GM12878 (cell line): ENCODE results near the gene CLDN17. TPM values are rescaled to one million over a fixed set of nuclear protein-coding genes. Genes with fewer than 3 reads are reported as not detected.

Experiments
- ATAC-seq: fragments of 200-7000 bp; cut with Tn5 transposase; 3 replicates; pipeline ENCODE4 v1.9.1; 2020; ENCODE audit warnings: mild to moderate bottlenecking, moderate library complexity
- BruUV-seq: library from RNA; stranded (reverse); fragments of 400-500 nt; replicated peaks from 2 replicates; lab custom pipeline; 2021; lab: Mats Ljungman, UMichigan
- CTCF ChIA-PET: fragments of 300-600 bp; sonication (Branson Sonifier 250); formaldehyde crosslinking; extraction: SDS; loops from one replicate; lab custom pipeline; 2021; ENCODE audit warnings: inconsistent platforms; lab: Yijun Ruan, JAX
- POLR2A ChIA-PET: fragments of 350-600 bp; formaldehyde crosslinking; extraction: SDS; loops from one replicate; lab custom pipeline; 2021; ENCODE audit warnings: inconsistent platforms; lab: Charles Lee
- RAD21 ChIA-PET: fragments of 300-600 bp; sonication (Branson Sonifier 250); formaldehyde crosslinking; loops from one replicate; lab custom pipeline; 2023; ENCODE audit warnings: antibody characterized with exemption; ENCODE audit not compliant: unreplicated experiment; lab: Charles Lee
- SMC1A ChIA-PET: fragments of 300-600 bp; sonication (Branson Sonifier 250); formaldehyde crosslinking; loops from one replicate; lab custom pipeline; 2023; ENCODE audit not compliant: unreplicated experiment, uncharacterized antibody; lab: Charles Lee
- DNase-seq: peaks from one replicate; pipeline ENCODE4 v3.0.0-alpha.2; 2011; ENCODE audit warnings: low read depth, low spot score
- FAIRE-seq: peaks from 3 replicates; lab custom pipeline; 2011; peaks lifted over from hg19 to GRCh38; lab: Jason Lieb, UNC
- H2AFZ ChIP-seq: 2 replicates; pipeline ENCODE4 v1.6.0; 2011; ENCODE audit warnings: low read depth, low read length, control low read depth; ENCODE audit not compliant: control insufficient read depth
- H3K27ac ChIP-seq: 2 replicates; pipeline ENCODE4 v1.5.1; 2011; ENCODE audit warnings: control low read depth; ENCODE audit not compliant: control insufficient read depth, insufficient read depth
- H3K27me3 ChIP-seq, 2 experiments: replicated peaks in 1 of 2; 2 replicates each; pipeline versions ENCODE4 v1.6.0 to v1.6.1; 2011; ENCODE audit warnings: low read length in 1 of 2; ENCODE audit not compliant: control insufficient read depth in 2 of 2, insufficient read depth in 2 of 2
- H3K36me3 ChIP-seq, 2 experiments: 2 replicates each; pipeline ENCODE4 v1.5.1; 2011; ENCODE audit warnings: low read length in 1 of 2; ENCODE audit not compliant: control insufficient read depth in 2 of 2, insufficient read depth in 2 of 2
- H3K4me1 ChIP-seq: 2 replicates; pipeline ENCODE4 v1.6.1; 2011; ENCODE audit warnings: mild to moderate bottlenecking, low read length, moderate library complexity, mixed read lengths; ENCODE audit not compliant: control insufficient read depth, insufficient read depth
- H3K4me2 ChIP-seq: 2 replicates; pipeline ENCODE4 v1.6.0; 2011; ENCODE audit warnings: control low read depth; ENCODE audit not compliant: control insufficient read depth, insufficient read depth
- H3K4me3 ChIP-seq: fragments of 200-600 bp; sonication (generic); 2 replicates; pipeline ENCODE4 v1.5.1; 2016
- H3K79me2 ChIP-seq: 2 replicates; pipeline ENCODE4 v1.6.0; 2011; ENCODE audit warnings: low read length; ENCODE audit not compliant: control insufficient read depth, insufficient read depth
- H3K9ac ChIP-seq: 2 replicates; pipeline ENCODE4 v1.8.0; 2011; ENCODE audit warnings: low read length, control low read depth, mixed read lengths; ENCODE audit not compliant: control insufficient read depth, insufficient read depth
- H3K9me3 ChIP-seq: replicated peaks from 3 replicates; pipeline ENCODE4 v1.5.1; 2011; ENCODE audit warnings: mild to moderate bottlenecking, low read length; ENCODE audit not compliant: control insufficient read depth, insufficient read depth
- H4K20me1 ChIP-seq: 2 replicates; pipeline ENCODE4 v1.6.0; 2011; ENCODE audit not compliant: control insufficient read depth, insufficient read depth
- ESRRA ChIP-seq: IDR thresholded peaks from 2 replicates; pipeline ENCODE4 v1.6.1; 2012; ENCODE audit warnings: mild to moderate bottlenecking, low read length, improper control_type of control experiment
- GABPA ChIP-seq: IDR thresholded peaks from 2 replicates; pipeline ENCODE4 v1.6.1; 2014; ENCODE audit warnings: antibody characterized with exemption, low read depth, mild to moderate bottlenecking, inconsistent platforms
- IRF5 ChIP-seq: fragments of 450-650 bp; IDR thresholded peaks from 2 replicates; pipeline ENCODE4 v1.6.1; 2017; ENCODE audit warnings: borderline replicate concordance
- MTA2 ChIP-seq: fragments of 450-650 bp; IDR thresholded peaks from 2 replicates; pipeline ENCODE4 v1.6.1; 2016; ENCODE audit warnings: low read depth, mild to moderate bottlenecking, moderate library complexity
- MXI1 ChIP-seq: fragments of 150-350 bp; IDR thresholded peaks from 2 replicates; pipeline ENCODE4 v1.6.1; 2011; ENCODE audit warnings: low read depth, mild to moderate bottlenecking, inconsistent platforms, low read length, improper control_type of control experiment
- NR2F1 ChIP-seq: fragments of 450-650 bp; conservative IDR thresholded peaks from 2 replicates; pipeline ENCODE4 v1.6.1; 2017; ENCODE audit warnings: mild to moderate bottlenecking
- POLR2AphosphoS2 ChIP-seq: IDR thresholded peaks from 2 replicates; pipeline ENCODE4 v1.6.1; 2011; ENCODE audit warnings: low read depth, mild to moderate bottlenecking, low read length, improper control_type of control experiment, moderate library complexity
- RELB ChIP-seq: fragments of 450-650 bp; IDR thresholded peaks from 2 replicates; pipeline ENCODE4 v1.6.1; 2017; ENCODE audit warnings: low read depth, mild to moderate bottlenecking, moderate library complexity
- SRF ChIP-seq, 2 experiments: IDR thresholded peaks; 2 replicates each; pipeline ENCODE4 v1.6.1; 2011; ENCODE audit warnings: low read depth in 2 of 2, low read length in 2 of 2, mild to moderate bottlenecking in 1 of 2, moderate library complexity in 1 of 2
- WGBS: methylation state at CpG from one replicate; pipeline ENCODE4 v1.1.6; 2016; ENCODE audit warnings: low lambda C conversion rate; ENCODE audit not compliant: insufficient replicate concordance, insufficient coverage; ENCODE audit errors: missing lambda C conversion rate; 5-methylcytosine and 5-hydroxymethylcytosine counted together
- in situ Hi-C: fragments of 300-500 bp; cut with MboI; formaldehyde crosslinking; loops from 9 replicates; pipeline ENCODE4 v1.14.3; 2018; ENCODE audit warnings: mixed read lengths
- intact Hi-C: fragments of 100-400 bp; cut with micrococcal nuclease; formaldehyde crosslinking; loops from one replicate; pipeline ENCODE4 v1.14.2; 2022; ENCODE audit not compliant: unreplicated experiment
- polyA plus RNA-seq, 11 experiments: library from polyadenylated mRNA; depleted of rRNA in 4 of 11; unstranded in 6 of 11; stranded (reverse) in 5 of 11; fragments of >200 nt; fragmentation: Nextera tagmentation in 4 of 11; fragmentation: Illumina TruSeq in 1 of 11; extraction: Ambion mirVana in 4 of 11; extraction: Trizol in 1 of 11; gene quantifications; 1 replicate in 1 of 11; 2 replicates in 10 of 11; pipeline versions ENCODE4 v1.2.1 to v1.2.3, GENCODE V29; 2011 to 2016; ENCODE audit warnings: inconsistent platforms in 2 of 11, missing spikeins in 2 of 11, low read depth in 1 of 11
- total RNA-seq, 4 experiments: library from RNA; depleted of rRNA in 3 of 4; stranded (reverse); fragments of >200 nt in 3 of 4; fragmentation: Illumina TruSeq in 1 of 4; extraction: Trizol in 1 of 4; gene quantifications; 2 replicates each; pipeline versions ENCODE4 v1.2.1 to v1.2.3, GENCODE V29; 2013 to 2021

The CLDN17 gene
- total and polyA plus RNA-seq, 10 of the 15 experiments (the other 5 are each of a cell fraction or from before 2014, with no cell fraction given) = not detected

- H3K27ac ChIP-seq = no peak overlapping the region
- 6% methylated on average over 2 of the region's 2 CpGs for WGBS
- H3K27me3 ChIP-seq = no peaks in the 10 kb centered on the region
- H3K9me3 ChIP-seq = no peaks in the 10 kb centered on the region
- H3K9ac ChIP-seq = no peak overlapping the region
- H3K36me3 ChIP-seq = no peaks in the 10 kb centered on the region
- no TSS peak for BruUV-seq
- ChIA-PET RAD21 (no interaction called here), CTCF (interaction anchor here (5.8 kb wide), 1 partner anchor 150 kb away, joined by 21 read pairs; no protein-coding TSS in a partner anchor), POLR2A (no interaction called here), SMC1A (no interaction called here)
- ATAC-seq (no peak), FAIRE-seq (no peak), DNase-seq (no peak)
- in situ Hi-C loops = no loop called here
- no peak overlapping the region for H2AFZ ChIP-seq
- H3K4me3 ChIP-seq = no peak overlapping the region
- H4K20me1 ChIP-seq = no peaks in the 10 kb centered on the region
- TF ChIP-seq MXI1 (no peak), POLR2AphosphoS2 (no peak), NR2F1 (no peak), GABPA (no peak), IRF5 (no peak), ESRRA (no peak), MTA2 (no peak), SRF (IDR thresholded peaks at IDR 0.05; ENCODE audit: low read depth in 2 of 2, low read length in 2 of 2) (no peak), RELB (no peak)
- intact Hi-C loops = loop anchor here (5.0 kb wide), 1 partner anchor 146 kb away; no protein-coding TSS in a partner anchor
- no peaks in the 10 kb centered on the region for H3K4me1 ChIP-seq
- no peak overlapping the region for H3K4me2 ChIP-seq
- no peaks in the 10 kb centered on the region for H3K79me2 ChIP-seq
Observed at GRCh38 chr21:30193201-30193600, 26.6 kb upstream of the CLDN17 start.
